Lung (tissue), 12 donors: ENCODE measurements around the gene CD200R1. TPM values are rescaled to one million over a fixed set of nuclear protein-coding genes. Genes with fewer than 3 reads are reported as not detected.
A peak's percentile ranks its signal among the peaks of the same experiment; 100 is the strongest.

ENCODE experiments used
- ATAC-seq: fragments of 200-7000 bp; cut with Tn5 transposase; one replicate; pipeline ENCODE4 v1.9.1; 2020; ENCODE audit warnings: moderate number of reproducible peaks; ENCODE audit not compliant: insufficient read depth, low FRiP score
- DNase-seq, 3 donors: peaks; one replicate each; pipeline ENCODE4 v3.0.0-alpha.2; 2013 to 2017
- H3K27ac ChIP-seq, 2 donors: one replicate each; pipeline ENCODE4 v1.5.1; 2013; ENCODE audit warnings: mild to moderate bottlenecking in 2 of 2, moderate library complexity in 2 of 2, control low read depth in 1 of 2, inconsistent platforms in 1 of 2, low read depth in 1 of 2, low read length in 1 of 2
- H3K27me3 ChIP-seq, 3 donors: one replicate each; pipeline ENCODE4 v1.5.1; 2013; ENCODE audit warnings: low read length in 2 of 3; ENCODE audit not compliant: control insufficient read depth in 3 of 3, insufficient read depth in 3 of 3
- H3K36me3 ChIP-seq, 4 donors: one replicate each; pipeline ENCODE4 v1.5.1; 2013; ENCODE audit warnings: low read length in 4 of 4, mild to moderate bottlenecking in 1 of 4, moderate library complexity in 1 of 4; ENCODE audit not compliant: control insufficient read depth in 4 of 4, insufficient read depth in 4 of 4
- H3K4me1 ChIP-seq, 5 donors: one replicate each; pipeline ENCODE4 v1.5.1; 2013; ENCODE audit warnings: low read length in 5 of 5, mild to moderate bottlenecking in 2 of 5, moderate library complexity in 1 of 5; ENCODE audit not compliant: control insufficient read depth in 5 of 5, insufficient read depth in 5 of 5
- H3K4me3 ChIP-seq: one replicate; pipeline ENCODE4 v1.5.1; 2013; ENCODE audit warnings: mild to moderate bottlenecking, control low read depth, moderate library complexity
- H3K9ac ChIP-seq, 2 donors: one replicate each; pipeline ENCODE4 v1.5.1; 2013; ENCODE audit warnings: low read length in 2 of 2, control low read depth in 1 of 2; ENCODE audit not compliant: insufficient read depth in 1 of 2
- H3K9me3 ChIP-seq, 4 donors: one replicate each; pipeline ENCODE4 v1.5.1; 2013; ENCODE audit warnings: low read length in 3 of 4, mild to moderate bottlenecking in 1 of 4, moderate library complexity in 1 of 4; ENCODE audit not compliant: control insufficient read depth in 4 of 4, insufficient read depth in 3 of 4
- whole genome bisulfite sequencing, 2 donors: extraction: QIAGEN DNeasy Blood & Tissue Kit; methylation state at CpG; one replicate each; pipeline ENCODE4 v1.1.7; 2013; 5-methylcytosine and 5-hydroxymethylcytosine counted together
- polyA plus RNA-seq, 2 donors: library from polyadenylated mRNA; stranded (reverse); fragments of 200-250 nt; gene quantifications; one replicate each; pipeline ENCODE4 v1.2.1, GENCODE V29; 2013
- total RNA-seq, 2 donors: library from RNA; depleted of rRNA in 1 of 2; stranded (reverse); fragments of >200 nt in 1 of 2; gene quantifications; one replicate each; pipeline ENCODE4 v1.2.1, GENCODE V29; 2014 to 2021
- TF ChIP-seq, protein P1 (sequence below): IDR thresholded peaks from 2 replicates; pipeline ENCODE4 v1.5.1; 2012; ENCODE audit warnings: mild to moderate bottlenecking; ENCODE audit errors: control extremely low read depth, extremely low read depth
- donor health status: control.
- donor health status: control.
- donor health status: Bipolar disorder and iron deficiency.
- donor health status: healthy.
- donor health status: DM: yes; HTN: yes; CAD: no.

CD200R1 gene
- total and polyA plus RNA-seq, 4 donors, result 0.22 to 2.2 (median 0.58) TPM

DNA sequence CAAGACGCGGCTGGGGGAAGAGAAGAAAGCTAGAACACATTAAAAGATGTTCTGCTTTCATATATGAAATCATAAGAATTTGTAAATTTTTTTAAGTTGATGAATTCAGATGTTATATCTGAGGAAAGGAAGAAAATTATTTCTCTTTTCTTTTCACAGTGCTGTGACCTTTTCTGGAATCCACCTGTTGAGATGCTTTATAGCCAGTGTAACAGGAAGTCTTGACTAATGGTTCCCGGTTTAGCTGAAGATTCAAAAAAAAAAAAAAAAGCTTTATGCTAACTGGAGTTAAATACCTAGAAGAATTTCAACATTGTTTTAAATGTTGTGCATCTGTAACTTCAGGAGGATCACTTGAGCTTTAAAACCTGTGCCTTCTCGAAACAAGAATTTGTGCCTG, 25.8 kb upstream of the CD200R1 start:
- ATAC-seq, result no peak
- no peak overlapping the region for H3K27ac ChIP-seq
- no peaks in the 10 kb centered on the region for H3K27me3 ChIP-seq
- no peak overlapping the region for H3K4me3 ChIP-seq
- no peak overlapping the region for H3K9ac ChIP-seq
- DNase-seq, result no peak
- peaks cover 15 to 29% (median 27%) of the 10 kb centered on the region in 4 donors for H3K36me3 ChIP-seq
- H3K9me3 ChIP-seq, result no peaks in the 10 kb centered on the region
- WGBS, 2 donors, result 76 to 79% methylated on average over 4 of the region's 4 CpGs
- TF ChIP-seq, protein P1, sequence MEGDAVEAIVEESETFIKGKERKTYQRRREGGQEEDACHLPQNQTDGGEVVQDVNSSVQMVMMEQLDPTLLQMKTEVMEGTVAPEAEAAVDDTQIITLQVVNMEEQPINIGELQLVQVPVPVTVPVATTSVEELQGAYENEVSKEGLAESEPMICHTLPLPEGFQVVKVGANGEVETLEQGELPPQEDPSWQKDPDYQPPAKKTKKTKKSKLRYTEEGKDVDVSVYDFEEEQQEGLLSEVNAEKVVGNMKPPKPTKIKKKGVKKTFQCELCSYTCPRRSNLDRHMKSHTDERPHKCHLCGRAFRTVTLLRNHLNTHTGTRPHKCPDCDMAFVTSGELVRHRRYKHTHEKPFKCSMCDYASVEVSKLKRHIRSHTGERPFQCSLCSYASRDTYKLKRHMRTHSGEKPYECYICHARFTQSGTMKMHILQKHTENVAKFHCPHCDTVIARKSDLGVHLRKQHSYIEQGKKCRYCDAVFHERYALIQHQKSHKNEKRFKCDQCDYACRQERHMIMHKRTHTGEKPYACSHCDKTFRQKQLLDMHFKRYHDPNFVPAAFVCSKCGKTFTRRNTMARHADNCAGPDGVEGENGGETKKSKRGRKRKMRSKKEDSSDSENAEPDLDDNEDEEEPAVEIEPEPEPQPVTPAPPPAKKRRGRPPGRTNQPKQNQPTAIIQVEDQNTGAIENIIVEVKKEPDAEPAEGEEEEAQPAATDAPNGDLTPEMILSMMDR, result no peak
- H3K4me1 ChIP-seq, result no peaks in the 10 kb centered on the region

DNA sequence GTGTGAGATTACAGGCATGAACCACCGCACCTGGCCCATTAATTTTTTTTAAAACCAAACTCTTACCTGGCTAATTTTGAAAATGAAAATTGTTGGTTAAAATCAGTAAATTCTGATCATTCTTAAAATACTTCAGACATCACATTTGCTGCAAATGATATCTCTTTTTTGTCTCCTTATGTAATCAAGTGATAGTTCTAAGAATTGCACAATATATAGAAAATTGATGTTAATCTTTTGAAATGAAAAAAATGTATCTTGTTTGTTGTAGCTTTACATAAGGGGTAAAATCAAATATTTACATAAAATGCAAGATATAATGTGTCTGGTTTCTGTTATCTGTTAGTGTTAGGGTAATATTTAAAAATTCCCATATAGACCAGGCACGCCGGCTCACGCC, 20.9 kb upstream of the CD200R1 start:
- no peak for ATAC-seq
- peaks cover 0 to 12% (median 4%) of the 10 kb centered on the region in 5 donors for H3K4me1 ChIP-seq
- H3K36me3 ChIP-seq, result peaks cover 1 to 20% (median 13%) of the 10 kb centered on the region in 4 donors
- no peak overlapping the region for H3K27ac ChIP-seq
- H3K4me3 ChIP-seq, result no peak overlapping the region
- DNase-seq, result no peak
- no peaks in the 10 kb centered on the region for H3K27me3 ChIP-seq
- H3K9me3 ChIP-seq, result no peaks in the 10 kb centered on the region
- WGBS, 2 donors, result 94 to 98% methylated on average over 4 of the region's 4 CpGs
- H3K9ac ChIP-seq, result no peak overlapping the region
- TF ChIP-seq, protein P1, result no peak

DNA sequence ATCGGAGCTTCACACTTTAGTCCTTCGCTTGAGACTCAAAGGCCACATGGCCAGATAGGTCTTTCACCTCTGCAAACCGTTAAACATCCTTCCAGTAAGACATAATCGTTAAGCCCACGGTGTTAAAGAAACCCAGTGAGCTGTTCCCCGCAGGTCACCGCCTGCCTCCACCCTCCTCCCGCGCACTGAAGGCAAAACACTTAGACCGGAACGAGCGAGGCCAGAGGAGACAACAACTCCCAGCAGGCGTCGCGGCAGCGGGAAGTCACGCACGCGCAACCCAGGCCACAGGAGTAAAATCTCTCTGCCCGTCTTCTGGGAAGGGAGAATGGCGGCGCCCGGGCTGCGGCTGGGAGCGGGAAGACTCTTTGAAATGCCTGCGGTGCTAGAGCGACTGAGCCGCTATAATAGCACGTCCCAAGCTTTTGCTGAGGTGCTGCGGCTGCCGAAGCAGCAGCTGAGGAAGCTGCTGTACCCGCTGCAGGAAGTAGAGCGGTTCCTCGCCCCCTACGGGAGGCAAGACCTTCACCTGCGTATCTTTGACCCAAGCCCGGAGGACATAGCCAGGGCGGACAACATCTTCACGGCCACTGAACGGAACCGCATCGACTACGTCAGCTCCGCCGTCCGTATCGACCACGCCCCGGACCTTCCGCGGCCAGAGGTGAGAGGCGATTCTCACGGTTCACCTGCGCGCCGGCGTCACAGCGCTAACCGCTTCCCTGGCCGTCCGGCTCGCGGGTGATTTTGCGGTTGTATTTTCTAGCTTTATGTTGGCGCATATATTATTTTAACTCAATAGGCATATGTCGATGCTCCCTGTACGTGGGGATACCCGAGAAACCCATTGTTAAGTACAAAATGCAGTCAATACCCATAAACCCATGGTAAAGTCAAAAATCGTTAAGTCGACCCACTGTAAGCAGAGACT, 16.0 kb upstream of the CD200R1 start, which contains the start of gene GTPBP8:
Gene GTPBP8, plus strand, starts transcription at position 313 of the 931 bp plus-strand sequence. Its CDS starts 16 bp downstream, at position 329.
- TF ChIP-seq, protein P1, result no peak
- WGBS, 2 donors, result 1% methylated on average over 69 to 70 of the region's 70 CpGs
- Histone ChIP-seq H3K27me3 (no peaks in the 10 kb centered on the region), H3K27ac (peak within 1 kb of the TSS; percentile 96 to 100), H3K9ac (peak within 1 kb of the TSS; percentile 95 to 96), H3K4me1 (peaks cover 0 to 12% (median 4%) of the 10 kb centered on the region in 5 donors), H3K4me3 (peak within 1 kb of the TSS; percentile 100), H3K36me3 (peaks cover 0 to 4% (median 0%) of the 10 kb centered on the region in 4 donors), H3K9me3 (no peaks in the 10 kb centered on the region)
- ATAC-seq (peak; percentile 98), DNase-seq (peak; percentile 93 to 95 (median 94))
